ENCODE data around the gene EEF1AKMT3. TPM values are rescaled to one million over a fixed set of nuclear protein-coding genes. Genes with fewer than 3 reads are reported as not detected.

Gene EEF1AKMT3
- total and polyA plus RNA-seq, 9 of the 15 experiments (the other 6 are each of a cell fraction or from before 2014, with no cell fraction given), result 4.1 to 17.2 (median 7.9) TPM

- H3K9ac ChIP-seq (ENCODE audit: insufficient read depth in 1 of 2, low read depth in 2 of 2, low read length in 2 of 2), result no peak overlapping the region
- POLR2A ChIA-PET, result no interaction called here
- no peaks in the 10 kb centered on the region for H4K20me1 ChIP-seq (replicated peaks; ENCODE audit: control insufficient read depth, insufficient read depth, low read length)
- intact Hi-C loops (cut with micrococcal nuclease) (no loop called here), in situ Hi-C loops (cut with MboI) (no loop called here)
- H3K4me2 ChIP-seq (ENCODE audit: insufficient read depth, low read length), result no peak overlapping the region
- no TSS peak for BruUV-seq (replicated peaks)
- no peaks in the 10 kb centered on the region for H3K9me1 ChIP-seq (ENCODE audit: control insufficient read depth, insufficient read depth, low read length)
- no peak overlapping the region for H3K4me3 ChIP-seq
- H3K79me2 ChIP-seq (ENCODE audit: control insufficient read depth, insufficient read depth, low read length), result peaks cover 18% of the 10 kb centered on the region
- CTCF ChIA-PET (ENCODE audit: low intra/inter-chr PET ratio), result interaction anchor here (1.1 kb wide), 1 partner anchor 317 kb away, joined by 3 read pairs; no protein-coding TSS in a partner anchor
- peaks cover 6 to 18% of the 10 kb centered on the region in 2 experiments for H3K4me1 ChIP-seq (replicated peaks in 1 of 2; ENCODE audit: control insufficient read depth in 2 of 2, insufficient read depth in 2 of 2, low read length in 2 of 2)
- TF ChIP-seq DDX20 (tag; IDR thresholded peaks at IDR 0.05; ENCODE audit: low read depth) (no peak), ZNF445 (CRISPR knock-in tag; IDR thresholded peaks at IDR 0.05; ENCODE audit: low read depth) (no peak), FOXP1 (CRISPR knock-in tag; IDR thresholded peaks at IDR 0.05) (no peak), GATAD2A (IDR thresholded peaks at IDR 0.05) (no peak), TEAD1 (CRISPR knock-in tag; IDR thresholded peaks at IDR 0.05) (no peak), CBFB (CRISPR knock-in tag; IDR thresholded peaks at IDR 0.05) (no peak), CBX1 (IDR thresholded peaks at IDR 0.05; ENCODE audit: low read depth) (no peak), NFIC (IDR thresholded peaks at IDR 0.05) (no peak), ZBTB33 (CRISPR knock-in tag; IDR thresholded peaks at IDR 0.05) (no peak), KDM4B (IDR thresholded peaks at IDR 0.05; ENCODE audit: borderline replicate concordance in 2 of 2, low read depth in 1 of 2) (no peak), BRD9 (IDR thresholded peaks at IDR 0.05; ENCODE audit: low read depth, partially characterized antibody) (no peak), CBFA2T2 (conservative IDR thresholded peaks at IDR 0.05) (no peak), ZNF280A (IDR thresholded peaks at IDR 0.05; ENCODE audit: low read depth, partially characterized antibody) (no peak), CREB5 (CRISPR knock-in tag; IDR thresholded peaks at IDR 0.05) (no peak)
- no peak for ATAC-seq
- no peak overlapping the region for H3K27ac ChIP-seq (ENCODE audit: extremely low read depth, low read depth, low read length)
- no peak for FAIRE-seq
- DNase-seq (ENCODE audit: extremely low read depth in 1 of 4, low spot score in 3 of 4), result no peak
- H3K9me3 ChIP-seq (replicated peaks; ENCODE audit: control insufficient read depth, insufficient read depth, low read depth, low read length), result no peaks in the 10 kb centered on the region
- 80% methylated on average over 2 of the region's 2 CpGs for WGBS (ENCODE audit: insufficient coverage, low coverage, missing lambda C conversion rate)
- H2AFZ ChIP-seq (ENCODE audit: low read depth, low read length), result no peak overlapping the region
- no peaks in the 10 kb centered on the region for H3K27me3 ChIP-seq (ENCODE audit: control insufficient read depth in 2 of 2, insufficient read depth in 2 of 2, low read length in 2 of 2)
- peaks cover 20% of the 10 kb centered on the region; the same call in 2 of the 3 replicates for H3K36me3 ChIP-seq (ENCODE audit: control insufficient read depth, insufficient read depth, low read length)
These were observed 3.8 kb downstream of the EEF1AKMT3 start for GRCh38 chr12:57776247-57776587.

Data from K562 (cell line).